NB4 (cell line): Measurements from ENCODE around the gene AIG1.

Experiments
- DNase-seq: peaks from one replicate; pipeline ENCODE4 v3.0.0; 2010; ENCODE audit warnings: low read depth
- H3K4me3 ChIP-seq: one replicate; pipeline ENCODE4 v1.5.1; 2011; ENCODE audit warnings: mild to moderate bottlenecking, low read depth, low read length, moderate library complexity
- CTCF ChIP-seq: IDR thresholded peaks from one replicate; pipeline ENCODE4 v1.5.1; 2012; ENCODE audit warnings: low read depth, low read length
- MYC ChIP-seq: IDR thresholded peaks from 2 replicates; pipeline ENCODE4 v1.6.1; 2011; ENCODE audit warnings: low read depth, low read length
- POLR2A ChIP-seq: IDR thresholded peaks from 2 replicates; pipeline ENCODE4 v1.6.1; 2011; ENCODE audit warnings: mild to moderate bottlenecking; ENCODE audit not compliant: insufficient read length; ENCODE audit errors: extremely low read depth
- TF ChIP-seq, protein P1 (sequence below): IDR thresholded peaks from 2 replicates; pipeline ENCODE4 v1.6.1; 2011; ENCODE audit warnings: low read depth, low read length

Gene AIG1

GRCh38 chr6:143058987-143059386, 1.7 kb upstream of the AIG1 start:
- peak; percentile 9 for DNase-seq
- H3K4me3 ChIP-seq, result no peak overlapping the region
- TF ChIP-seq, protein P1, sequence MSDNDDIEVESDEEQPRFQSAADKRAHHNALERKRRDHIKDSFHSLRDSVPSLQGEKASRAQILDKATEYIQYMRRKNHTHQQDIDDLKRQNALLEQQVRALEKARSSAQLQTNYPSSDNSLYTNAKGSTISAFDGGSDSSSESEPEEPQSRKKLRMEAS, result no peak
- TF ChIP-seq MYC (no peak), CTCF (no peak), POLR2A (no peak)

DNA sequence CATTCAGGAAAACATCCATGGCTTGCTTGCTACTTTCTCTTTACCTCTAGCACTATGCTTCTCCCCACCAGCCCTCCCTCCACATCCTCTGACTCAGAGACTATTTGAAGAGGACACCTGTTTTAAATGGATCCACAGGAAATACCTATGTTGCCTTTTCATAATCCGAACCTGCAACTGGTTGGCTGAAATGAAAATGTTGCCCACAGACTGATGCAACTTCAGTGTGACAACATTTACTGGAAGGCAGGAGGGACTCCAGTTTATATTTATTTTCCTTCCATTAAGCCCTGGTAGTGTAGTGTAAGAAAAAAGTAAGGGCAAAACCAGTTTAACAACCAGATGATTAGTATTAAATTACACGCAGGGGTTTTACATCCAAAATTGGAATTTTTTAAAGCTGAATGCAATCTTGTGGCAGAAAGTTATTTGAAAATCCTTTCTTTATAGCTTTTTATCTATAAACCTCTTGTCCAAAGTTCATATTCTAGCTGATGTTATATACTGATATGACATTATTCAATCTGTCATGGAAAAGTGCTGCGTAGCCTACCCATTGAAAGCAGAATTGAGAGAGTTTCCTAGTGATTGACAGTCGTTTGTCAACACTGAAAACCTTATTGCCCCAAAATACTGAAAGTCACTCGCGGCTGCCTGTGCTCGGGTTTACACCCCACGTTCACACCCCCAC, 881 bp upstream of the AIG1 start:
- no peak for TF ChIP-seq MYC
- no peak for TF ChIP-seq CTCF
- no peak for TF ChIP-seq POLR2A
- TF ChIP-seq, protein P1, result no peak; the same call in 1 of the 2 replicates
- DNase-seq, result peak; percentile 64
- H3K4me3 ChIP-seq, result peak overlapping the region; percentile 81

GRCh38 chr6:143060354-143060805, 309 bp upstream of the AIG1 start:
- TF ChIP-seq, protein P1, result no peak; the same call in 1 of the 2 replicates
- TF ChIP-seq POLR2A (no peak), CTCF (no peak)
- DNase-seq, result peak; percentile 87
- peak overlapping the region; percentile 81 for H3K4me3 ChIP-seq

DNA sequence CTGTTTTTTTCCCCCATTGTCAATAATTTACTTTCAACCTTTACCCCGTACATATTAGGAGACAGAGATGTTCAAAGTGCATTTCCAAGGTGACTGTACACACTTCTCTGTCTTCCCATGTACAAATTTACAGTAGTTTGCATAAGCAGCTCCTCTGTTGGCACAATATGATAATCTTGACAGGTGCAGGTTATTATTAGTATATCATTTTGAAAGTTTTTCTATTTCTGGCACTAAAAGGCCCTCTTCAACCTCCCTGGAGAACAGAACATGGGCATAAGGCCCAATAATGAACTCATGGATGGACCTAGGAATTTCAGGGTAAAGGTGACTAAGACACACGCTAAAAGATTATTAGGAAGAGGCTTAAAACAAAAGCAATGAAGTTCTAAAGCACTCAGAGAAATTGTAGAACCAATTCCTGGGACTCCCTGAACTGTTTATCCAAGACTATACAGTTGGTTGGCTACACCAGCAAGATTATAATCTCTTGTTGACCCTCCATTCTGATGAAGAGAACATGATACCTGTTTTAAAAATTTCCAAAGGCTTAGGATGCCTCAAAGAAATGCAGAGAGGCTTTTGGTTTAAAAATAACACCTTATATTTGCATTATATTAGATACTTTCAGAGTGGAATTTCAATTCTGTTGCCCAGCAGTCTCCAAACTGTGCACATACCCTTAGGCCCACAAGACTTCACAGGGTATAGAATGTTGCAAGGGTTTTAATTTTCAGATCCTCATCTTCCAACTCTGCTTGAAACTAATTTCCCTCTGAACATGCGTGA, 1.1 kb downstream of the AIG1 start:
- H3K4me3 ChIP-seq, result peak overlapping the region; percentile 69
- DNase-seq, result no peak
- TF ChIP-seq, protein P1, result no peak
- TF ChIP-seq CTCF, result no peak
- no peak for TF ChIP-seq MYC
- no peak for TF ChIP-seq POLR2A

- no peak for DNase-seq
- H3K4me3 ChIP-seq, result no peak overlapping the region
- no peak for TF ChIP-seq MYC
Observed at GRCh38 chr6:143062551-143062950, 1.9 kb downstream of the AIG1 start.

DNA sequence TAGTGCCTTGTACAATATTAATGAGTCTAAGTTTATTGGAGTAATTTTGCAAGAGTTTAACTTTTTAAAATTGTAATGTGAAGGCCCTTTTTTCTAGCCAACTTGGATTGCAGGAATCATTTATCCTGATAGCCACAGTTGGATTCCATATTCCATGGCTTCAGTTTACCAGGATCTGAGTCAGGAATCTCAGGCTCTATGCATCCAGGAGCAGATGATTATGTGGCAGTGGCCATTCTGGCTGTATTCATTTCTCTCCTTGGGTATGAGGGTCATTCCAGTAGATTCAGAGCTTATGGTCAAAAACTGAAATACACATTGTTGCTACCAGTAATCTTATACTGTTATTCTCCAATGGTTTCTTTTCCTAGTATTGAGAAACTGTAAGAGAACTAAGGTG, 2.9 kb downstream of the AIG1 start:
- TF ChIP-seq, protein P1, result no peak
- TF ChIP-seq CTCF (no peak), MYC (no peak), POLR2A (no peak)
- no peak overlapping the region for H3K4me3 ChIP-seq
- DNase-seq, result no peak
